Mesendoderm (in vitro differentiated cells): ENCODE results near the gene SACS.
"Not testable (repeated sequence)": the region's sequence is repeated elsewhere in the genome, so short reads cannot be mapped to it uniquely, and the experiment has no call there.

Source experiments
- DNase-seq: peaks from one replicate; pipeline ENCODE4 v3.0.0; 2013
- H2AK5ac ChIP-seq: 2 replicates; pipeline ENCODE4 v1.6.1; 2013; ENCODE audit warnings: low read length, inconsistent platforms
- H2BK120ac ChIP-seq: 2 replicates; pipeline ENCODE4 v1.6.1; 2013; ENCODE audit warnings: low read depth, mild to moderate bottlenecking, low read length, moderate library complexity, mixed read lengths
- H2BK15ac ChIP-seq: replicated peaks from 2 replicates; pipeline ENCODE4 v1.6.1; 2013; ENCODE audit warnings: low read depth, mild to moderate bottlenecking, moderate library complexity
- H2BK5ac ChIP-seq: 2 replicates; pipeline ENCODE4 v1.6.1; 2013; ENCODE audit warnings: low read length, inconsistent platforms
- H3K18ac ChIP-seq: 2 replicates; pipeline ENCODE4 v1.6.1; 2013; ENCODE audit warnings: mild to moderate bottlenecking, low read length, mixed read lengths
- H3K23ac ChIP-seq: one replicate; pipeline ENCODE4 v1.6.1; 2013; ENCODE audit warnings: low read length
- H3K27ac ChIP-seq: 2 replicates; pipeline ENCODE4 v1.5.1; 2013; ENCODE audit warnings: low read depth, mild to moderate bottlenecking, inconsistent platforms, low read length, moderate library complexity
- H3K27me3 ChIP-seq: 2 replicates; pipeline ENCODE4 v1.6.1; 2013; ENCODE audit warnings: low read length, control low read depth, mild to moderate bottlenecking, inconsistent platforms; ENCODE audit not compliant: insufficient read depth, poor library complexity
- H3K36me3 ChIP-seq: 2 replicates; pipeline ENCODE4 v1.6.1; 2013; ENCODE audit warnings: low read length, inconsistent platforms; ENCODE audit not compliant: control insufficient read depth, insufficient read depth
- H3K4ac ChIP-seq: one replicate; pipeline ENCODE4 v1.6.1; 2013; ENCODE audit warnings: low read depth, mild to moderate bottlenecking, low read length, moderate library complexity
- H3K4me1 ChIP-seq: 2 replicates; pipeline ENCODE4 v1.6.1; 2013; ENCODE audit warnings: low read depth, low read length, inconsistent platforms; ENCODE audit not compliant: control insufficient read depth
- H3K4me2 ChIP-seq: 2 replicates; pipeline ENCODE4 v1.6.1; 2013; ENCODE audit warnings: low read length
- H3K4me3 ChIP-seq: 2 replicates; pipeline ENCODE4 v1.5.1; 2013; ENCODE audit warnings: mild to moderate bottlenecking, low read length
- H3K56ac ChIP-seq: one replicate; pipeline ENCODE4 v1.6.1; 2013; ENCODE audit warnings: low read length
- H3K79me1 ChIP-seq: 2 replicates; pipeline ENCODE4 v1.6.1; 2013; ENCODE audit warnings: low read length, inconsistent platforms
- H3K79me2 ChIP-seq: 2 replicates; pipeline ENCODE4 v1.6.1; 2013; ENCODE audit warnings: mild to moderate bottlenecking, low read length; ENCODE audit not compliant: control insufficient read depth, insufficient read depth
- H3K9ac ChIP-seq: 2 replicates; pipeline ENCODE4 v1.6.1; 2013; ENCODE audit warnings: low read length, inconsistent platforms
- H4K5ac ChIP-seq: one replicate; pipeline ENCODE4 v1.6.1; 2013; ENCODE audit warnings: low read length
- H4K8ac ChIP-seq: one replicate; pipeline ENCODE4 v1.6.1; 2013; ENCODE audit warnings: low read depth, mild to moderate bottlenecking, control low read depth, low read length, moderate library complexity
- WGBS: extraction: QIAGEN DNeasy Blood & Tissue Kit; methylation state at CpG from one replicate; pipeline ENCODE4 v1.1.7; 2013; ENCODE audit warnings: low lambda C conversion rate, missing lambda C conversion rate; ENCODE audit not compliant: insufficient coverage; ENCODE audit errors: extremely low coverage; 5-methylcytosine and 5-hydroxymethylcytosine counted together

Gene SACS

DNA sequence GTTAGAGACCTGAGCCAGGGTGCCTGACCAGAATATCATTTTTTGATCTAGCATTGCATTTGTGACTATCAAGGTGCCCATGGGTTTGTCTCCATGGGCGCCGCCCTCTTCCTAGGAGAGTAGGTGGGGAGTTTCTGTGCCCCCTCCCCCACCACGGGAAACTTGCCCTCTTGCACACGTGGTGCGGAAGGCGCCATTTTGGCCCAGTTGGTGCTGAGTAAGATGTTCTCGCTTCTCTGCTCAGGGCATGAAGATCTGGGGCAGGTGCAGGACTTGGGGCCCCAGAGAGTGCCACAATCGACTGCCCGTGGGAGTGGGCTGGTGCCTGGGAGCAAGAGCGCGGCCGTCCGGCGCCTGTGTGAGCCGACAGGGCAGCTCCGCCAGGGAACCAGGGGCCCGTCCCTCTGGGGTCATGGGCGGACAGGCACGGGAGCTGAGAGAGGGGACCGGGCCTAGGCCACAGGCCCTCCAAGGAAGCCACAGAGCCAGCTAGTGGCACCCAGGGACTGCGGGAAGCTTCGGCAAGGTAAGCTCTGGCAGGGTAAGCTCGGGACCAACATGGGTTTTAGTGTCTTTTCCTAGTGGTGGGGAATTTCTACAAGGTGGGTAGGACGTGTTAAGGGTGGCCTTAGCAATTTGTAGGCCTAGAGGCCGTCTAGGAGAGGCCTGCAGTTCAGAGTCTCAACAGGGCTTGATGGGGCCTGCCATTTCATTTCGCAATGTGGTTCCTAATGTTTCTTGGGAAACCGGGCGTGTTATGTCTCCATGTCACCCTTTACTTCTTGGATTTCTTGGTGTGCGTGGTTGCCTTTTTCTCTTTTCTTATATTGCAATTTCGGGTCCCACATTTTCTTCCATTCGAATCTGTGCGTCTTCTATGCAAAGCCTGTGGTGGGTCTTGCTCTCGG, 14.5 kb downstream of the SACS start:
- no peak overlapping the region for H2AK5ac ChIP-seq
- H3K27me3 ChIP-seq = no peaks in the 10 kb centered on the region
- no peak overlapping the region for H3K56ac ChIP-seq
- H4K5ac ChIP-seq = no peak overlapping the region
- H3K27ac ChIP-seq = no peak overlapping the region
- no peak overlapping the region for H3K4me2 ChIP-seq
- H3K23ac ChIP-seq = no peak overlapping the region
- no CpG with 5 or more reads among the region's 33 CpGs for WGBS
- H3K4me1 ChIP-seq = no peaks in the 10 kb centered on the region
- H3K36me3 ChIP-seq = no peaks in the 10 kb centered on the region
- no peak overlapping the region for H2BK120ac ChIP-seq
- no peak overlapping the region for H3K9ac ChIP-seq
- no peak for DNase-seq
- H3K79me2 ChIP-seq = no peaks in the 10 kb centered on the region
- H2BK15ac ChIP-seq = no peak overlapping the region
- no peak overlapping the region for H3K4me3 ChIP-seq
- H4K8ac ChIP-seq = no peak overlapping the region
- no peaks in the 10 kb centered on the region for H3K79me1 ChIP-seq
- no peak overlapping the region for H2BK5ac ChIP-seq
- H3K4ac ChIP-seq = no peak overlapping the region
- no peak overlapping the region for H3K18ac ChIP-seq

GRCh38 chr13:23414682-23415081, 18.8 kb downstream of the SACS start:
- no peak overlapping the region for H3K4ac ChIP-seq
- H3K79me2 ChIP-seq = no peaks in the 10 kb centered on the region
- H3K18ac ChIP-seq = no peak overlapping the region
- no peak overlapping the region for H3K27ac ChIP-seq
- H4K5ac ChIP-seq = no peak overlapping the region
- no CpG with 5 or more reads among the region's 2 CpGs for WGBS
- H3K27me3 ChIP-seq = no peaks in the 10 kb centered on the region
- no peak for DNase-seq
- H3K79me1 ChIP-seq = no peaks in the 10 kb centered on the region
- no peak overlapping the region for H2BK5ac ChIP-seq
- H3K4me3 ChIP-seq = no peak overlapping the region
- no peak overlapping the region for H2BK120ac ChIP-seq
- no peak overlapping the region for H3K9ac ChIP-seq
- no peak overlapping the region for H4K8ac ChIP-seq
- H3K36me3 ChIP-seq = no peaks in the 10 kb centered on the region
- no peak overlapping the region for H3K4me2 ChIP-seq
- H3K56ac ChIP-seq = no peak overlapping the region
- no peak overlapping the region for H3K23ac ChIP-seq
- H3K4me1 ChIP-seq = no peaks in the 10 kb centered on the region
- no peak overlapping the region for H2AK5ac ChIP-seq
- H2BK15ac ChIP-seq = no peak overlapping the region

GRCh38 chr13:23411706-23412105, 21.8 kb downstream of the SACS start:
- WGBS = no CpG with 5 or more reads among the region's 11 CpGs
- no peak overlapping the region for H4K8ac ChIP-seq
- no peaks in the 10 kb centered on the region for H3K36me3 ChIP-seq
- no peaks in the 10 kb centered on the region for H3K79me2 ChIP-seq
- H3K27me3 ChIP-seq = no peaks in the 10 kb centered on the region
- H3K4ac ChIP-seq = no peak overlapping the region
- H3K4me2 ChIP-seq = no peak overlapping the region
- no peak overlapping the region for H3K56ac ChIP-seq
- H2BK5ac ChIP-seq = no peak overlapping the region
- H2BK120ac ChIP-seq = no peak overlapping the region
- no peak overlapping the region for H3K23ac ChIP-seq
- no peak for DNase-seq
- no peak overlapping the region for H2BK15ac ChIP-seq
- H3K4me3 ChIP-seq = no peak overlapping the region
- no peak overlapping the region for H3K9ac ChIP-seq
- H3K4me1 ChIP-seq = no peaks in the 10 kb centered on the region
- no peaks in the 10 kb centered on the region for H3K79me1 ChIP-seq
- no peak overlapping the region for H3K27ac ChIP-seq
- no peak overlapping the region for H3K18ac ChIP-seq
- no peak overlapping the region for H4K5ac ChIP-seq
- H2AK5ac ChIP-seq = no peak overlapping the region

DNA sequence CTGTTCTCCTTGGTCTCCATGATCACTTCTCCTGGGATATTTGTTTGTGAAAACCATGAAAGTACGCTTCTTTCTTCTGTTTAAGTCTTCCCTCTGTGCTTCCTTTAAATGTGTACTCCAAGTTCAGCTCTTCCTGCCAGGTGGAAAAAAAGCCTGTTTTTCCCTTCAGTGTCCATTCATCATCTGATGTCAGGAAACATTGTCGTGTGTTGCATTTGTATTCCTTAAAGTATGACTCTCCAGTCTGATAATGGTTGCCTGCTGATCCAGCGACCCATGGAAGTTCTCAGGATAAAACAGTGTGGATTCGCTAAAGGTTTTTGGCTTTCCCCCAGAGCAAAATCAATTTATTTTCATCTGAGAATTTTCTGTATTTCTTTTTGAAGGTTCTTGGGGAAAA, 22.3 kb downstream of the SACS start:
- Histone ChIP-seq H2BK5ac (no peak overlapping the region), H3K4ac (no peak overlapping the region), H4K8ac (no peak overlapping the region), H3K27ac (no peak overlapping the region), H3K27me3 (no peaks in the 10 kb centered on the region), H3K79me2 (no peaks in the 10 kb centered on the region), H3K4me1 (no peaks in the 10 kb centered on the region), H3K79me1 (no peaks in the 10 kb centered on the region), H3K4me2 (no peak overlapping the region), H3K4me3 (no peak overlapping the region), H2BK120ac (no peak overlapping the region), H2AK5ac (no peak overlapping the region), H3K36me3 (no peaks in the 10 kb centered on the region), H3K18ac (no peak overlapping the region), H3K9ac (no peak overlapping the region), H4K5ac (no peak overlapping the region), H3K23ac (no peak overlapping the region), H3K56ac (no peak overlapping the region), H2BK15ac (no peak overlapping the region)
- no peak for DNase-seq
- no CpG with 5 or more reads among the region's 4 CpGs for WGBS

DNA sequence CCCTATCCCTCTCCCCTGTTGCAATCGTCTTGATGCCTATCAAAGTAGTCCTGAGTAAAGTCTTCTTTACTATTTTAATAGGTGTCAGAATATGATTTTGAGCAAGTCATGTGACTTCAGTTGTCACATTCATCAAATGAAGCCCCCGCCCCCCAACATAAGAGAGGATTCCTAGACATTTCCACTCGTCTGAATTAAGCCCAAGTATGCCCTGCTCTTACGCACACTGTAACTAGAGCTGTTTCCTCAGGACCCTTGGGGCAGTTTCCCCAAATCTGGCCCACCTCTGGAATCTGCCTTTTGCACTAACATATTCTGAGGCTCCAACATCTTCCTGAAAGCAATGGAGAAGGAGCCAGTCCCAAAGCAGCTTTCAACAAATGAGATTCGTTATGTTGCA, 25.5 kb downstream of the SACS start:
- Histone ChIP-seq H2BK120ac (no peak overlapping the region), H2BK15ac (no peak overlapping the region), H3K36me3 (no peaks in the 10 kb centered on the region), H2BK5ac (no peak overlapping the region), H3K27me3 (no peaks in the 10 kb centered on the region), H3K23ac (no peak overlapping the region), H3K18ac (no peak overlapping the region), H4K8ac (no peak overlapping the region), H3K56ac (no peak overlapping the region), H3K4me2 (no peak overlapping the region), H3K79me2 (no peaks in the 10 kb centered on the region), H3K79me1 (no peaks in the 10 kb centered on the region), H2AK5ac (no peak overlapping the region), H3K9ac (no peak overlapping the region), H3K4ac (no peak overlapping the region), H4K5ac (no peak overlapping the region), H3K4me1 (no peaks in the 10 kb centered on the region), H3K27ac (no peak overlapping the region), H3K4me3 (no peak overlapping the region)
- WGBS = no CpG with 5 or more reads among the region's 5 CpGs
- DNase-seq = no peak

- H3K79me1 ChIP-seq, H3K4me3 ChIP-seq, H2BK120ac ChIP-seq, H2BK15ac ChIP-seq, H3K9ac ChIP-seq, H2AK5ac ChIP-seq, H3K36me3 ChIP-seq, H4K5ac ChIP-seq, H3K27me3 ChIP-seq, H3K4me1 ChIP-seq, H2BK5ac ChIP-seq, H3K18ac ChIP-seq, H3K23ac ChIP-seq, H3K27ac ChIP-seq, H3K4me2 ChIP-seq, H3K79me2 ChIP-seq, H3K4ac ChIP-seq, H3K56ac ChIP-seq, H4K8ac ChIP-seq: not testable (repeated sequence)
- peak; percentile 79 for DNase-seq
- no CpG with 5 or more reads among the region's 2 CpGs for WGBS
Measured at GRCh38 chr13:23401156-23401555, 32.3 kb downstream of the SACS start.
